GM12892 (cell line): ENCODE results near the gene RRAS.

Experiments
- POLR2A ChIP-seq: IDR thresholded peaks from 2 replicates; pipeline ENCODE4 v1.6.1; 2011; ENCODE audit warnings: low read depth, low read length, control low read depth
- POLR2AphosphoS5 ChIP-seq: IDR thresholded peaks from 2 replicates; pipeline ENCODE4 v1.6.1; 2011; ENCODE audit warnings: low read depth, low read length, control low read depth

GRCh38 chr19:49587227-49587626 lies 52.7 kb downstream of the RRAS start:
- no peak for TF ChIP-seq POLR2A
- no peak for TF ChIP-seq POLR2AphosphoS5
